SU-DHL-6 (cell line): ENCODE data around the gene EPB41.

ENCODE experiments used
- H2AFZ ChIP-seq: fragments of 200-600 bp; sonication (generic); 2 replicates; pipeline ENCODE4 v1.6.1; 2014; ENCODE audit warnings: low read depth, mild to moderate bottlenecking, moderate library complexity, mixed read lengths, antibody characterized with exemption, low read length; ENCODE audit not compliant: severe bottlenecking
- H3F3A ChIP-seq: fragments of 200-600 bp; shearing (Covaris generic); 2 replicates; pipeline ENCODE4 v1.6.0; 2016; ENCODE audit warnings: antibody characterized with exemption, mild to moderate bottlenecking; ENCODE audit not compliant: insufficient read depth
- H3K27ac ChIP-seq: fragments of 200-600 bp; sonication (generic); 2 replicates; pipeline ENCODE4 v1.5.1; 2016; ENCODE audit warnings: low read depth, mild to moderate bottlenecking, low read length, moderate library complexity, mixed read lengths
- H3K27me3 ChIP-seq: fragments of 200-600 bp; sonication (generic), shearing (Covaris generic); 2 replicates; pipeline ENCODE4 v1.6.0; 2014; ENCODE audit warnings: mild to moderate bottlenecking, low read length
- H3K36me3 ChIP-seq: fragments of 200-600 bp; sonication (generic); 2 replicates; pipeline ENCODE4 v1.6.1; 2014; ENCODE audit warnings: mild to moderate bottlenecking, low read length, mixed read lengths
- H3K4me2 ChIP-seq: fragments of 300-600, 200-600 bp; shearing (Covaris generic), sonication (generic); 2 replicates; pipeline ENCODE4 v1.6.0; 2014; ENCODE audit warnings: low read length, low read depth, mild to moderate bottlenecking; ENCODE audit not compliant: poor library complexity, severe bottlenecking
- H3K4me3 ChIP-seq: fragments of 200-600 bp; sonication (generic); 2 replicates; pipeline ENCODE4 v1.5.1; 2014; ENCODE audit warnings: antibody characterized with exemption, low read length, mild to moderate bottlenecking, mixed read lengths; ENCODE audit not compliant: insufficient read depth, poor library complexity, severe bottlenecking
- H3K79me2 ChIP-seq: fragments of 200-600 bp; sonication (generic); 2 replicates; pipeline ENCODE4 v1.6.1; 2014; ENCODE audit warnings: mild to moderate bottlenecking, low read length, moderate library complexity; ENCODE audit not compliant: insufficient read depth
- H3K9ac ChIP-seq: fragments of 200-600 bp; sonication (generic); 2 replicates; pipeline ENCODE4 v1.7.0; 2014; ENCODE audit warnings: mild to moderate bottlenecking, low read length
- H3K9me2 ChIP-seq: fragments of 200-600 bp; sonication (generic); replicated peaks from 2 replicates; pipeline ENCODE4 v1.6.1; 2014; ENCODE audit warnings: low read length; ENCODE audit not compliant: insufficient read depth
- H3K9me3 ChIP-seq: fragments of 200-600 bp; sonication (generic); 2 replicates; pipeline ENCODE4 v1.6.1; 2014; ENCODE audit warnings: low read length, mixed read lengths; ENCODE audit not compliant: insufficient read depth
- H4K20me1 ChIP-seq: fragments of 200-600 bp; sonication (generic); 2 replicates; pipeline ENCODE4 v1.6.1; 2014; ENCODE audit warnings: low read depth, mild to moderate bottlenecking, antibody characterized with exemption, low read length, moderate library complexity, mixed read lengths
- EZH2phosphoT487 ChIP-seq: fragments of 200-600 bp; sonication (generic), shearing (Covaris generic); conservative IDR thresholded peaks from 2 replicates; pipeline ENCODE4 v1.6.1; 2018; ENCODE audit warnings: mild to moderate bottlenecking, antibody characterized with exemption, low read length, moderate library complexity, mixed read lengths
- TF ChIP-seq, protein P1 (sequence below): fragments of 200-600 bp; sonication (generic); IDR thresholded peaks from one replicate; pipeline ENCODE4 v1.5.1; 2017; ENCODE audit warnings: antibody characterized with exemption, mild to moderate bottlenecking, low read length, moderate library complexity; ENCODE audit not compliant: insufficient read depth, poor library complexity, severe bottlenecking

The EPB41 gene

GRCh38 chr1:29002792-29003191 is 88.4 kb downstream of the EPB41 start:
- no peaks in the 10 kb centered on the region for H3F3A ChIP-seq
- H3K36me3 ChIP-seq = peaks cover 6% of the 10 kb centered on the region; the same call in 1 of the 2 replicates
- no peak overlapping the region for H3K9ac ChIP-seq
- H3K79me2 ChIP-seq = no peaks in the 10 kb centered on the region
- no peaks in the 10 kb centered on the region for H4K20me1 ChIP-seq
- TF ChIP-seq EZH2phosphoT487 = no peak
- TF ChIP-seq, protein P1, sequence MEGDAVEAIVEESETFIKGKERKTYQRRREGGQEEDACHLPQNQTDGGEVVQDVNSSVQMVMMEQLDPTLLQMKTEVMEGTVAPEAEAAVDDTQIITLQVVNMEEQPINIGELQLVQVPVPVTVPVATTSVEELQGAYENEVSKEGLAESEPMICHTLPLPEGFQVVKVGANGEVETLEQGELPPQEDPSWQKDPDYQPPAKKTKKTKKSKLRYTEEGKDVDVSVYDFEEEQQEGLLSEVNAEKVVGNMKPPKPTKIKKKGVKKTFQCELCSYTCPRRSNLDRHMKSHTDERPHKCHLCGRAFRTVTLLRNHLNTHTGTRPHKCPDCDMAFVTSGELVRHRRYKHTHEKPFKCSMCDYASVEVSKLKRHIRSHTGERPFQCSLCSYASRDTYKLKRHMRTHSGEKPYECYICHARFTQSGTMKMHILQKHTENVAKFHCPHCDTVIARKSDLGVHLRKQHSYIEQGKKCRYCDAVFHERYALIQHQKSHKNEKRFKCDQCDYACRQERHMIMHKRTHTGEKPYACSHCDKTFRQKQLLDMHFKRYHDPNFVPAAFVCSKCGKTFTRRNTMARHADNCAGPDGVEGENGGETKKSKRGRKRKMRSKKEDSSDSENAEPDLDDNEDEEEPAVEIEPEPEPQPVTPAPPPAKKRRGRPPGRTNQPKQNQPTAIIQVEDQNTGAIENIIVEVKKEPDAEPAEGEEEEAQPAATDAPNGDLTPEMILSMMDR = no peak
- H3K9me3 ChIP-seq = no peaks in the 10 kb centered on the region
- no peak overlapping the region for H3K27ac ChIP-seq
- H3K4me3 ChIP-seq = no peak overlapping the region
- no peaks in the 10 kb centered on the region for H3K9me2 ChIP-seq
- no peak overlapping the region for H3K4me2 ChIP-seq
- H2AFZ ChIP-seq = no peak overlapping the region
- no peaks in the 10 kb centered on the region for H3K27me3 ChIP-seq

DNA sequence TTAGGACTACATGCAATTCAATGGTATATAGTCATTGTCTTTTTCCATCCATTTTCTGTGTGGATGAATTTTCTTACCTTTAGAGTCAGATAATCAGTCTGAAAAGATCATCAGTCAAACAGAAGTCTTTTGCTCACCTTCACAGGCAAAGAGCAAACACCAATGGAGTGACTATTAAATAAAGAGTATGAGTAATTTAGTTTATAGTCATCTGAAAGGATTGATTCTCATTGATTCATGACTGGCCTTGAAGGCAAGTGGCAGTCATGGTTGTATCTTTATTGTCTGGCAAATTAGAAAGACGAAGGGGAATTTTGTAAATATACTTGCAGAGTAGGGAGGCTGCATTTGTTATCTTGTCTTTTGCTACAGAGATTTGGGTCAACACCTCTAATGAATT is 89.9 kb downstream of the EPB41 start:
- Histone ChIP-seq H3K36me3 (0 out of 2 replicates have a peak, but pooled peaks cover 4% of the 10 kb centered on the region), H3K79me2 (no peaks in the 10 kb centered on the region), H3K9me3 (no peaks in the 10 kb centered on the region)

DNA sequence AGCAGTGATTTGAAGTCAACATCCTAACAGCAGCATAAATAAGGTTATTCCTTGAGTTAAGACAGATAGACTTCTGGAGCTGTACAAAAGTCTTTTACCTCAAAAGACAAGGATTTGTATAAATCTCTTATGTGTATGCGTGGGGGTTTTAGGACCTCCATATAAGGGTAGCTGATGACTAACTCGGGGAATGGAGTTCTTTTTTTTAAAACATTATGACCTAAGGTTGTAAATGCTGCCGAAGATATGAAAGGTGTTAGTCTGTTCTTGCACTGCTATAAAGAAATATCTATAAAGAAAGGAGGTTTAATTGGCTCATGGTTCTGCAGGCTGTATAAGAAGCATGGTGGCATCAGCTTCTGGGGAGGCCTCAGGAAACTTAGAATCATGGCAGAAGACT is 90.4 kb downstream of the EPB41 start:
- no peaks in the 10 kb centered on the region for H3K79me2 ChIP-seq
- H3F3A ChIP-seq = no peaks in the 10 kb centered on the region
- H3K4me2 ChIP-seq = no peak overlapping the region
- 0 out of 2 replicates have a peak, but pooled peaks cover 4% of the 10 kb centered on the region for H3K36me3 ChIP-seq
- no peak overlapping the region for H3K9ac ChIP-seq
- no peak overlapping the region for H2AFZ ChIP-seq
- no peak overlapping the region for H3K27ac ChIP-seq
- no peaks in the 10 kb centered on the region for H3K27me3 ChIP-seq
- no peaks in the 10 kb centered on the region for H4K20me1 ChIP-seq
- H3K9me2 ChIP-seq = no peaks in the 10 kb centered on the region
- H3K4me3 ChIP-seq = no peak overlapping the region
- TF ChIP-seq EZH2phosphoT487 = no peak
- TF ChIP-seq, protein P1 = no peak
- no peaks in the 10 kb centered on the region for H3K9me3 ChIP-seq

More for the DNA sequence above, 89.9 kb downstream of the EPB41 start:
- H3K9me2 ChIP-seq = no peaks in the 10 kb centered on the region
- TF ChIP-seq, protein P1 = no peak
- TF ChIP-seq EZH2phosphoT487 = no peak
- no peaks in the 10 kb centered on the region for H3K27me3 ChIP-seq
- no peaks in the 10 kb centered on the region for H4K20me1 ChIP-seq
- no peak overlapping the region for H3K27ac ChIP-seq
- H3F3A ChIP-seq = no peaks in the 10 kb centered on the region
- H2AFZ ChIP-seq = no peak overlapping the region
- no peak overlapping the region for H3K4me3 ChIP-seq
- H3K9ac ChIP-seq = no peak overlapping the region
- H3K4me2 ChIP-seq = no peak overlapping the region
